OCI-LY7 (cell line): ENCODE measurements around the gene NUP210. TPM values are rescaled to one million over a fixed set of nuclear protein-coding genes. Genes with fewer than 3 reads are reported as not detected.

ENCODE experiments used
- BruUV-seq: library from RNA; stranded (reverse); fragments of 400-500 nt; replicated peaks from 2 replicates; lab custom pipeline; 2021; lab: Mats Ljungman, UMichigan
- CTCF ChIA-PET: fragments of 300-600 bp; sonication (Branson Sonifier 250); formaldehyde crosslinking; loops from one replicate; lab custom pipeline; 2022; ENCODE audit warnings: antibody characterized with exemption; ENCODE audit not compliant: unreplicated experiment; lab: Charles Lee
- POLR2A ChIA-PET: fragments of 300-600 bp; sonication (Branson Sonifier 250); formaldehyde crosslinking; loops from one replicate; lab custom pipeline; 2022; ENCODE audit warnings: antibody characterized with exemption; lab: Charles Lee
- DNase-seq: peaks from one replicate; pipeline ENCODE4 v3.0.0-alpha.2; 2015; ENCODE audit warnings: low spot score
- H2AFZ ChIP-seq: fragments of 200-600 bp; sonication (generic), shearing (Covaris generic); 2 replicates; pipeline ENCODE4 v1.6.1; 2014; ENCODE audit warnings: mild to moderate bottlenecking, antibody characterized with exemption, low read length, moderate library complexity
- H3K27ac ChIP-seq: fragments of 200-600 bp; sonication (generic); 2 replicates; pipeline ENCODE4 v1.5.1; 2014; ENCODE audit warnings: mixed run types, low read depth, mild to moderate bottlenecking, moderate library complexity, low read length, inconsistent platforms; ENCODE audit not compliant: poor library complexity, severe bottlenecking
- H3K36me3 ChIP-seq: fragments of 200-600 bp; sonication (generic); 2 replicates; pipeline ENCODE4 v1.6.1; 2014; ENCODE audit warnings: mild to moderate bottlenecking, antibody characterized with exemption, low read length, moderate library complexity, mixed read lengths; ENCODE audit not compliant: insufficient read depth
- H3K4me1 ChIP-seq: fragments of 200-600 bp; sonication (generic); 2 replicates; pipeline ENCODE4 v1.5.1; 2014; ENCODE audit warnings: mild to moderate bottlenecking, low read length; ENCODE audit not compliant: insufficient read depth, poor library complexity, severe bottlenecking
- H3K4me2 ChIP-seq: fragments of 200-600 bp; sonication (generic); 2 replicates; pipeline ENCODE4 v1.6.1; 2014; ENCODE audit warnings: mild to moderate bottlenecking, low read length
- H3K4me3 ChIP-seq: fragments of 200-600 bp; sonication (generic); 2 replicates; pipeline ENCODE4 v1.5.1; 2014; ENCODE audit warnings: mild to moderate bottlenecking, low read depth, low read length; ENCODE audit not compliant: poor library complexity, severe bottlenecking
- H3K79me2 ChIP-seq: fragments of 200-600 bp; sonication (generic); 2 replicates; pipeline ENCODE4 v1.6.1; 2016; ENCODE audit warnings: low read depth, mild to moderate bottlenecking, low read length, moderate library complexity, mixed read lengths; ENCODE audit not compliant: insufficient read depth
- H3K9me2 ChIP-seq: fragments of 200-600 bp; sonication (generic); 2 replicates; pipeline ENCODE4 v1.6.1; 2016; ENCODE audit warnings: mild to moderate bottlenecking, low read length, mixed read lengths; ENCODE audit not compliant: insufficient read depth
- H3K9me3 ChIP-seq: fragments of 200-600 bp; sonication (generic); 2 replicates; pipeline ENCODE4 v1.6.1; 2014; ENCODE audit warnings: mild to moderate bottlenecking, mixed run types, low read length, mixed read lengths
- H4K20me1 ChIP-seq: fragments of 200-600 bp; sonication (generic); 2 replicates; pipeline ENCODE4 v1.6.1; 2014; ENCODE audit warnings: mild to moderate bottlenecking, antibody characterized with exemption, low read length, moderate library complexity, mixed read lengths; ENCODE audit not compliant: insufficient read depth
- CTCF ChIP-seq: fragments of 200-600 bp; sonication (generic); conservative IDR thresholded peaks from 2 replicates; pipeline ENCODE4 v1.5.1; 2014; ENCODE audit warnings: mild to moderate bottlenecking, antibody characterized with exemption, low read length, moderate library complexity, mixed read lengths
- EZH2phosphoT487 ChIP-seq: fragments of 200-600 bp; sonication (generic); IDR thresholded peaks from 2 replicates; pipeline ENCODE4 v1.6.1; 2018; ENCODE audit warnings: low read depth, borderline replicate concordance, mild to moderate bottlenecking, mixed run types, antibody characterized with exemption, low read length, moderate library complexity, mixed read lengths
- intact Hi-C: fragments of 100-400 bp; cut with micrococcal nuclease; formaldehyde crosslinking; loops from one replicate; pipeline ENCODE4 v1.10.0; 2022; ENCODE audit not compliant: unreplicated experiment
- total RNA-seq, 2 experiments: library from RNA; depleted of rRNA in 1 of 2; stranded (reverse); fragments of >200 nt in 1 of 2; shearing (Covaris generic) in 1 of 2; gene quantifications; 2 replicates each; pipeline ENCODE4 v1.2.3, GENCODE V29; 2014 to 2022

The NUP210 gene
- total RNA-seq, 2 experiments from 2014 or later = 195 to 232 TPM

- Histone ChIP-seq H3K4me1 (no peaks in the 10 kb centered on the region), H3K4me2 (no peak overlapping the region), H3K4me3 (no peak overlapping the region), H4K20me1 (no peaks in the 10 kb centered on the region), H3K9me2 (no peaks in the 10 kb centered on the region), H3K9me3 (no peaks in the 10 kb centered on the region), H2AFZ (no peak overlapping the region), H3K27ac (no peak overlapping the region), H3K36me3 (peaks cover 96% of the 10 kb centered on the region), H3K79me2 (no peaks in the 10 kb centered on the region)
- DNase-seq = no peak
- ChIA-PET CTCF (interaction anchor here (0.5 kb wide), 1 partner anchor 88 kb away, joined by 3 read pairs; no protein-coding TSS in a partner anchor), POLR2A (interaction anchor here (0.8 kb wide), 1 partner anchor 31 kb away, joined by 4 read pairs; no protein-coding TSS in a partner anchor)
- no TSS peak for BruUV-seq
- intact Hi-C loops = no loop called here
- no peak for TF ChIP-seq EZH2phosphoT487
- TF ChIP-seq CTCF = no peak
Measured at GRCh38 chr3:13365390-13366379, 54.4 kb downstream of the NUP210 start.

- H3K4me2 ChIP-seq = no peak overlapping the region
- H3K4me3 ChIP-seq = no peak overlapping the region
- POLR2A ChIA-PET = interaction anchor here (0.6 kb wide), 1 partner anchor 35 kb away, joined by 4 read pairs; no protein-coding TSS in a partner anchor
- no peak for DNase-seq
- H3K9me2 ChIP-seq = no peaks in the 10 kb centered on the region
- peaks cover 96% of the 10 kb centered on the region for H3K36me3 ChIP-seq
- TF ChIP-seq EZH2phosphoT487 (no peak), CTCF (no peak)
- intact Hi-C loops = no loop called here
- no peaks in the 10 kb centered on the region for H3K4me1 ChIP-seq
- no peak overlapping the region for H3K27ac ChIP-seq
- CTCF ChIA-PET = interaction anchor here (0.5 to 1.0 kb wide), 2 partner anchors 24 to 89 kb away, joined by 3 read pairs; no protein-coding TSS in a partner anchor
- H3K79me2 ChIP-seq = no peaks in the 10 kb centered on the region
- no peak overlapping the region for H2AFZ ChIP-seq
- BruUV-seq = no TSS peak
- H3K9me3 ChIP-seq = no peaks in the 10 kb centered on the region
- H4K20me1 ChIP-seq = no peaks in the 10 kb centered on the region
Measured at GRCh38 chr3:13364602-13365271, 55.4 kb downstream of the NUP210 start.
